Stimulated activated CD4-positive, alpha-beta T cell treated with anti-CD3 and anti-CD28 coated beads, Interleukin-12 subunit alpha, Interleukin-12 subunit beta, amount 100 ng/mL, for 4 hours (primary cell): ENCODE data around the gene BRINP1.

ENCODE experiments used
- DNase-seq: peaks from one replicate; pipeline ENCODE4 v3.0.0-alpha.2; 2020

BRINP1 gene

GRCh38 chr9:119273984-119274665, 95.1 kb downstream of the BRINP1 start:
- no peak for DNase-seq

GRCh38 chr9:119273325-119273904, 95.8 kb downstream of the BRINP1 start:
- DNase-seq: no peak

- DNase-seq: no peak
Observed at GRCh38 chr9:119272500-119273211, 96.6 kb downstream of the BRINP1 start.

- no peak for DNase-seq
Observed at GRCh38 chr9:119268985-119269384, 100.2 kb downstream of the BRINP1 start.

GRCh38 chr9:119264165-119264564, 105.1 kb downstream of the BRINP1 start:
- no peak for DNase-seq

GRCh38 chr9:119257592-119257991, 111.6 kb downstream of the BRINP1 start:
- DNase-seq: no peak

- no peak for DNase-seq
Observed at GRCh38 chr9:119255116-119255515, 114.1 kb downstream of the BRINP1 start.

GRCh38 chr9:119252671-119253299, 116.5 kb downstream of the BRINP1 start:
- DNase-seq: no peak

- DNase-seq: no peak
Observed at GRCh38 chr9:119251936-119252335, 117.3 kb downstream of the BRINP1 start.

GRCh38 chr9:119250730-119251129, 118.5 kb downstream of the BRINP1 start:
- DNase-seq: no peak

- no peak for DNase-seq
Observed at GRCh38 chr9:119240546-119240945, 128.7 kb downstream of the BRINP1 start.

GRCh38 chr9:119234636-119235035, 134.6 kb downstream of the BRINP1 start:
- DNase-seq: no peak

- DNase-seq: no peak
Observed at GRCh38 chr9:119227422-119227821, 141.8 kb downstream of the BRINP1 start.

GRCh38 chr9:119224431-119224830, 144.8 kb downstream of the BRINP1 start:
- no peak for DNase-seq

GRCh38 chr9:119221276-119221675, 148.0 kb downstream of the BRINP1 start:
- DNase-seq: no peak

- DNase-seq: no peak
Observed at GRCh38 chr9:119218293-119218692, 150.9 kb downstream of the BRINP1 start.

GRCh38 chr9:119216651-119217331, 152.4 kb downstream of the BRINP1 start:
- DNase-seq: no peak

- DNase-seq: no peak
Observed at GRCh38 chr9:119215651-119216050, 153.6 kb downstream of the BRINP1 start.

GRCh38 chr9:119213471-119213870, 155.8 kb downstream of the BRINP1 start:
- no peak for DNase-seq

- DNase-seq: no peak
Observed at GRCh38 chr9:119197893-119198607, 171.2 kb downstream of the BRINP1 start.

- DNase-seq: no peak
Observed at GRCh38 chr9:119195521-119195920, 173.7 kb downstream of the BRINP1 start.

- DNase-seq: no peak
Observed at GRCh38 chr9:119185298-119185697, 183.9 kb downstream of the BRINP1 start.
